Ascending aorta (tissue), 2 donors: ENCODE data around the gene SMARCA4. TPM values are rescaled to one million over a fixed set of nuclear protein-coding genes. Genes with fewer than 3 reads are reported as not detected.
A peak's percentile ranks its signal among the peaks of the same experiment; 100 is the strongest.

ENCODE experiments used
- DNase-seq, 2 donors: peaks; one replicate each; pipeline ENCODE4 v3.0.0-alpha.2; 2019; ENCODE audit warnings: low spot score in 2 of 2
- H3K27ac ChIP-seq, 2 donors: fragments of 200-600 bp; sonication (generic); one replicate each; pipeline ENCODE4 v1.5.1; 2016 to 2017; ENCODE audit warnings: mild to moderate bottlenecking in 1 of 2
- H3K27me3 ChIP-seq: fragments of 200-600 bp; sonication (generic); one replicate; pipeline ENCODE4 v1.5.1; 2017
- H3K36me3 ChIP-seq, 2 donors: fragments of 200-600 bp; sonication (generic); one replicate each; pipeline ENCODE4 v1.5.1; 2016
- H3K4me1 ChIP-seq, 2 donors: fragments of 200-600 bp; sonication (generic); one replicate each; pipeline ENCODE4 v1.5.1; 2016 to 2017; ENCODE audit warnings: mild to moderate bottlenecking in 1 of 2
- H3K4me3 ChIP-seq, 2 donors: fragments of 200-600 bp; sonication (generic); one replicate each; pipeline ENCODE4 v1.5.1; 2016 to 2017; ENCODE audit warnings: mild to moderate bottlenecking in 1 of 2
- H3K9me3 ChIP-seq, 2 donors: fragments of 200-600 bp; sonication (generic); one replicate each; pipeline ENCODE4 v1.5.1; 2016
- intact Hi-C: fragments of 100-400 bp; cut with DNase I; formaldehyde crosslinking; loops from one replicate; pipeline ENCODE4 v1.15.1; 2023
- total RNA-seq: library from RNA; depleted of rRNA; stranded (reverse); fragments of >200 nt; gene quantifications from one replicate; pipeline ENCODE4 v1.1.0, GENCODE V29; 2016
- TF ChIP-seq, protein P1 (sequence below), 3 experiments: fragments of 200-600 bp in 2 of 3; fragments of 450-650 bp in 1 of 3; sonication (generic) in 2 of 3; IDR thresholded peaks; one replicate each; pipeline ENCODE4 v1.5.1; 2016 to 2019; ENCODE audit warnings: antibody characterized with exemption in 3 of 3, mild to moderate bottlenecking in 1 of 3, moderate library complexity in 1 of 3

The SMARCA4 gene
- 89.5 TPM for total RNA-seq

DNA sequence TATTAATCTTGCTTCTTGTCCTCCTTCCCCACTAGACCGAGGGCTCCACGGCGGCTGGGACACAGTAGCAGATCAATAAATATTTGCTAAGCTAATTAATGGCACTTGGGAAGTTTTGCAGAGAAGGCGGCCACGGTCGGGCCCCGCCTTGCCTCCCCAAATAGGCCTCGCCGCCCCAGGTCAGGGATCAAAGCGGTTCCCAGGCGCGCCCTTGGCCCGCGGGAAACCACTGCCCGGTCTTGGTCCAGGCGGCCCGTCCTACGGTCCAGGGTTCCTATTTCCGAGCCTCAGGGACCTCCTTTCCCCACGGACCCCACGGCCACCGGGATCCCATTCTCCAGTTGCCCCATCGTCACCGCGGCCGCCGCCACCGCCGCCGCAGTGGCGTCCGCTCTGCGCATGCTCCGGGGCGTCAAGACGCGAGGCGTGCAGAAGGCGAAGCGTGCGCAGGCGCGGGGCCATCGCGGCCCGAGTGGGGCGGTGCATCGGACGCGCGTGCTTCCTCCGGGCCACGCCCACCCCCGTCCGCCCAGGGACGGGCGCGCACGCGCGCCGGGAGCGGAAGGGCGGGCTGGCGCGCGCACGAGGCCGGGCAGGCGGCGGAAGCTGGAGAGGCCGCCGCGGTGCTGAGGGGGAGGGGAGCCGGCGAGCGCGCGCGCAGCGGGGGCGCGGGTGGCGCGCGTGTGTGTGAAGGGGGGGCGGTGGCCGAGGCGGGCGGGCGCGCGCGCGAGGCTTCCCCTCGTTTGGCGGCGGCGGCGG is at the start of gene SMARCA4:
SMARCA4 (plus strand) TSS at position 717 of the 759 bp plus-strand sequence. CDS start 23,122 bp downstream, outside the sequence.
- no peaks in the 10 kb centered on the region for H3K9me3 ChIP-seq
- H3K36me3 ChIP-seq, result no peaks in the 10 kb centered on the region
- DNase-seq, result peak; percentile 75 to 98
- TF ChIP-seq, protein P1, sequence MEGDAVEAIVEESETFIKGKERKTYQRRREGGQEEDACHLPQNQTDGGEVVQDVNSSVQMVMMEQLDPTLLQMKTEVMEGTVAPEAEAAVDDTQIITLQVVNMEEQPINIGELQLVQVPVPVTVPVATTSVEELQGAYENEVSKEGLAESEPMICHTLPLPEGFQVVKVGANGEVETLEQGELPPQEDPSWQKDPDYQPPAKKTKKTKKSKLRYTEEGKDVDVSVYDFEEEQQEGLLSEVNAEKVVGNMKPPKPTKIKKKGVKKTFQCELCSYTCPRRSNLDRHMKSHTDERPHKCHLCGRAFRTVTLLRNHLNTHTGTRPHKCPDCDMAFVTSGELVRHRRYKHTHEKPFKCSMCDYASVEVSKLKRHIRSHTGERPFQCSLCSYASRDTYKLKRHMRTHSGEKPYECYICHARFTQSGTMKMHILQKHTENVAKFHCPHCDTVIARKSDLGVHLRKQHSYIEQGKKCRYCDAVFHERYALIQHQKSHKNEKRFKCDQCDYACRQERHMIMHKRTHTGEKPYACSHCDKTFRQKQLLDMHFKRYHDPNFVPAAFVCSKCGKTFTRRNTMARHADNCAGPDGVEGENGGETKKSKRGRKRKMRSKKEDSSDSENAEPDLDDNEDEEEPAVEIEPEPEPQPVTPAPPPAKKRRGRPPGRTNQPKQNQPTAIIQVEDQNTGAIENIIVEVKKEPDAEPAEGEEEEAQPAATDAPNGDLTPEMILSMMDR (IDR thresholded peaks at IDR 0.05), result no peak
- peak within 1 kb of the TSS; percentile 87 to 92 for H3K27ac ChIP-seq
- peak within 1 kb of the TSS; percentile 79 to 100 for H3K4me3 ChIP-seq
- peaks cover 3 to 10% of the 10 kb centered on the region in 2 donors for H3K4me1 ChIP-seq
- H3K27me3 ChIP-seq, result no peaks in the 10 kb centered on the region
- intact Hi-C loops, result loop anchor here (1.0 to 2.0 kb wide), 3 partner anchors 16 to 89 kb away; partner anchors contain the start of genes CARM1, TIMM29 and YIPF2

DNA sequence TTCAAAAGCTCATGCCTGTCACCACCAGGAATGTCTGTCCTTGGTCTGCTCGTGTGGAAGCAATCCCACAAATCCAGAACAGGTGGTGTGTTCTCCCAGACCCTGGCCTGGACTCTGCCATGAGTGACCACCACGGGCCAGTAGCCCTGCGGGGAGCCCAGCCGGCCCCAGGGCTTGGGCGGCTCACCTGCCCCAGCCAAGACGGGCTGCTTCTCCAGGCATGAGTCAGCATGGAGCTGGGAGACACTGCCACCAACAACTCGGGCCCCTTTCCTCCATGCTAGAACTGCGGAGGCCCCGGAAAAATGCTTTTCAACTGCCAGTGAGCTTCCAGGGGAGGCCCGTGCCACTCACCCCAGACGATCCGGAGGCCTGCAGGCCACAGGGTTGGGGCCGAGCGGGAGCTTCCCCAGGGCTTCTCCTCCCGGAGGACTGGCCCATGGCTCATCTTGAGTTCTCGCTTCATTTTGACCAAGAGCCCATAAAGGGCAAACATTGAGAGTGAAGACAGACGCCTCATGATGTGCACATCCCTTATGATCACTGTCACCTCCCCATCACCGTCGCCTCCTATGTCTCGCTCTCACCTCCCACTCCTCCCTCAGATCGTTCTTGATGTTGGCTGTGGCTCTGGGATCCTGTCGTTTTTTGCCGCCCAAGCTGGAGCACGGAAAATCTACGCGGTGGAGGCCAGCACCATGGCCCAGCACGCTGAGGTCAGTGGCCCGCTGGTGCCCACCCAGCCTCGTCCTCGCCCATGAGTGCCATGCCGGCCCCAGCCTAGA is 49.1 kb upstream of the SMARCA4 start:
- Histone ChIP-seq H3K4me3 (no peak overlapping the region), H3K27ac (no peak overlapping the region), H3K4me1 (no peaks in the 10 kb centered on the region), H3K27me3 (no peaks in the 10 kb centered on the region), H3K9me3 (no peaks in the 10 kb centered on the region), H3K36me3 (peaks cover 77 to 87% of the 10 kb centered on the region in 2 donors)
- TF ChIP-seq, protein P1 (IDR thresholded peaks at IDR 0.05), result no peak
- DNase-seq, result no peak
- intact Hi-C loops, result no loop called here

DNA sequence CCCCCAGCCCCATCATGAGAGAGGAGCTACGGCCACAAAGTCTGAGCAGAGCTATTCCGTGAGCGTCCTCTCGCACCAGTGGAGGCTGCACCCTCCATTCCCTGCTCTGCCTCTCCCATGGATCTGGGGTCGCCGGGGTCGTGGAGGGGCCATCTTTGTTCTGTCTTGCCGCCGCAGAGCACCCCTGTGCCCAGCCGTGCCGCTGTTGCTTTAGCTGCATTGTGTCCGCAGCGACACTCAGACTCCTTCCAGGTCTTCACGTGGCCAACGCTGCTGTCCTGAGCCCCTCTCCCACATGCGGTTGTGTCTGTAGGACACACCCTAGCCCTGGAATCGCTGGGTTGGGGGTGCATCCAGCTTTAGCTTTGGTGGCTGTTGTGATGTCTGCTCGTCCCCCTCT is 48.2 kb upstream of the SMARCA4 start:
- H3K4me1 ChIP-seq, result no peaks in the 10 kb centered on the region
- no peaks in the 10 kb centered on the region for H3K9me3 ChIP-seq
- H3K4me3 ChIP-seq, result no peak overlapping the region
- peaks cover 77 to 89% of the 10 kb centered on the region in 2 donors for H3K36me3 ChIP-seq
- no peak for DNase-seq
- H3K27ac ChIP-seq, result no peak overlapping the region
- TF ChIP-seq, protein P1 (IDR thresholded peaks at IDR 0.05), result no peak
- intact Hi-C loops, result no loop called here
- no peaks in the 10 kb centered on the region for H3K27me3 ChIP-seq

- H3K4me3 ChIP-seq, result no peak overlapping the region
- no peak overlapping the region for H3K27ac ChIP-seq
- no peaks in the 10 kb centered on the region for H3K27me3 ChIP-seq
- H3K36me3 ChIP-seq, result peaks cover 70 to 84% of the 10 kb centered on the region in 2 donors
- no peaks in the 10 kb centered on the region for H3K4me1 ChIP-seq
- TF ChIP-seq, protein P1 (IDR thresholded peaks at IDR 0.05), result no peak
- no peak for DNase-seq
- no peaks in the 10 kb centered on the region for H3K9me3 ChIP-seq
- intact Hi-C loops, result no loop called here
Observed at GRCh38 chr19:10913716-10914340, 47.0 kb upstream of the SMARCA4 start.

DNA sequence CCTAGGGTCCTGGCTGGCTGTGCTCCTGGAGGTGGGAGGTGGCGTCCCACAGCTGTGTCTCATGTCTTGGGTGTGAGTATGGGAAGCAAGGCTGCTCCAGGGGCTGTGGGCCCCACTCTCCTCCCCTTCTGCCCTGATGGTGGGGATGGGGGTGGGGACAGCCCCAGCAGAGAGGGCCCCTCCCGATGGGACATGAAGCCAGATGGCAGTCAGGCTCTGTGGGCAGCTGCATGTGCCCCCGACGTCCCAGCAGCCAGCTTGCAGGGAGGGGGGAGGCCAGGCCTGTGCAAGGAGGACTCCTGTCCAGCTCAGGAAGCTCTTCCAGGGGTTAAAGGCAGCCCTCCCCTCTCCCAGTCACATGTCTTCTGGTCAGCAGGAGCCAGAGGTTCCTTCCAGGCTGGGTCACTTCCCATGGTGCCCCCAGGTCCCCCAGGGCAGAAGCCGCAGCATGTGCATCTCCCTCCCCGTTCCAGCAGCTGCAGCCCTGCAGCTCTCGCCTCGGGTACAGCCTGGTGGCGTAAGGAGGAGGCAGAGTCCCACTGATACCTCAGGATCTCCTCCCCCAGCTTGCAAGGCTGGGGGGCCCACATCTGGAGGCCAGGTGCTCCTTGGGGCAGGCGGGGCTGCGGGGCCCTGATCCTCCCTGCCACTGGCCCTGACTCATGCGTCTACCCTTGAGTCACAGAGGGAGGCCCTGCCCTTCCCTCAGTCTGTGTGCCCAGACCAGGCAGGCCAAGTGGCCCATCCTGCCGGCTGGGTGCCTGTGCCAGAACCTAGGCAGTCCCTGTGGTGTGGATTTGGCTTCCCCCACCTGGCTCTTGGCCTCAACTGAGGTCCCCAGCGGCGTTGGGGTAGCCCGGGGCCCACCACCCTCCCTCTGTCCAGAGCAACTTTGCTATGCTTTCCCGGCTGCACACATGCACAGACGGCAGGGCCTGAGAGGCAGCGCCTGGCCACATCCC is 45.4 kb upstream of the SMARCA4 start:
- H3K36me3 ChIP-seq, result peaks cover 72 to 82% of the 10 kb centered on the region in 2 donors
- H3K27me3 ChIP-seq, result no peaks in the 10 kb centered on the region
- intact Hi-C loops, result no loop called here
- TF ChIP-seq, protein P1 (IDR thresholded peaks at IDR 0.05), result no peak
- no peak for DNase-seq
- no peaks in the 10 kb centered on the region for H3K4me1 ChIP-seq
- no peak overlapping the region for H3K4me3 ChIP-seq
- H3K9me3 ChIP-seq, result no peaks in the 10 kb centered on the region
- H3K27ac ChIP-seq, result no peak overlapping the region
